ENCODE data around the gene GALK2.

The GALK2 gene

GRCh38 chr15:49236869-49237268 lies 66.8 kb downstream of the GALK2 start:
- TF ChIP-seq, protein P1, sequence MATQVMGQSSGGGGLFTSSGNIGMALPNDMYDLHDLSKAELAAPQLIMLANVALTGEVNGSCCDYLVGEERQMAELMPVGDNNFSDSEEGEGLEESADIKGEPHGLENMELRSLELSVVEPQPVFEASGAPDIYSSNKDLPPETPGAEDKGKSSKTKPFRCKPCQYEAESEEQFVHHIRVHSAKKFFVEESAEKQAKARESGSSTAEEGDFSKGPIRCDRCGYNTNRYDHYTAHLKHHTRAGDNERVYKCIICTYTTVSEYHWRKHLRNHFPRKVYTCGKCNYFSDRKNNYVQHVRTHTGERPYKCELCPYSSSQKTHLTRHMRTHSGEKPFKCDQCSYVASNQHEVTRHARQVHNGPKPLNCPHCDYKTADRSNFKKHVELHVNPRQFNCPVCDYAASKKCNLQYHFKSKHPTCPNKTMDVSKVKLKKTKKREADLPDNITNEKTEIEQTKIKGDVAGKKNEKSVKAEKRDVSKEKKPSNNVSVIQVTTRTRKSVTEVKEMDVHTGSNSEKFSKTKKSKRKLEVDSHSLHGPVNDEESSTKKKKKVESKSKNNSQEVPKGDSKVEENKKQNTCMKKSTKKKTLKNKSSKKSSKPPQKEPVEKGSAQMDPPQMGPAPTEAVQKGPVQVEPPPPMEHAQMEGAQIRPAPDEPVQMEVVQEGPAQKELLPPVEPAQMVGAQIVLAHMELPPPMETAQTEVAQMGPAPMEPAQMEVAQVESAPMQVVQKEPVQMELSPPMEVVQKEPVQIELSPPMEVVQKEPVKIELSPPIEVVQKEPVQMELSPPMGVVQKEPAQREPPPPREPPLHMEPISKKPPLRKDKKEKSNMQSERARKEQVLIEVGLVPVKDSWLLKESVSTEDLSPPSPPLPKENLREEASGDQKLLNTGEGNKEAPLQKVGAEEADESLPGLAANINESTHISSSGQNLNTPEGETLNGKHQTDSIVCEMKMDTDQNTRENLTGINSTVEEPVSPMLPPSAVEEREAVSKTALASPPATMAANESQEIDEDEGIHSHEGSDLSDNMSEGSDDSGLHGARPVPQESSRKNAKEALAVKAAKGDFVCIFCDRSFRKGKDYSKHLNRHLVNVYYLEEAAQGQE (IDR thresholded peaks at IDR 0.05; ENCODE audit: insufficient read depth in 1 of 2, low read depth in 2 of 2, low read length in 2 of 2): no peak
- TF ChIP-seq SIN3A (IDR thresholded peaks at IDR 0.05; ENCODE audit: borderline replicate concordance, insufficient read depth, low read length): no peak
- no peak for TF ChIP-seq POLR2AphosphoS5 (IDR thresholded peaks at IDR 0.05; ENCODE audit: low read depth, low read length)
- TF ChIP-seq TAF1 (IDR thresholded peaks at IDR 0.05; ENCODE audit: borderline replicate concordance, insufficient read depth, low read length): no peak
- no peak for TF ChIP-seq FOXP2 (optimal IDR thresholded peaks at IDR 0.05; ENCODE audit: borderline replicate concordance, extremely low read depth, extremely low read length, insufficient read depth)

- TF ChIP-seq SIN3A (IDR thresholded peaks at IDR 0.05; ENCODE audit: borderline replicate concordance, insufficient read depth, low read length) (no peak), FOXP2 (optimal IDR thresholded peaks at IDR 0.05; ENCODE audit: borderline replicate concordance, extremely low read depth, extremely low read length, insufficient read depth) (no peak)
These were observed 68.3 kb downstream of the GALK2 start for GRCh38 chr15:49238342-49238741.

- TF ChIP-seq TAF1 (IDR thresholded peaks at IDR 0.05; ENCODE audit: borderline replicate concordance, insufficient read depth, low read length) (no peak), FOXP2 (optimal IDR thresholded peaks at IDR 0.05; ENCODE audit: borderline replicate concordance, extremely low read depth, extremely low read length, insufficient read depth) (no peak), POLR2AphosphoS5 (IDR thresholded peaks at IDR 0.05; ENCODE audit: low read depth, low read length) (no peak), SIN3A (IDR thresholded peaks at IDR 0.05; ENCODE audit: borderline replicate concordance, insufficient read depth, low read length) (no peak)
- TF ChIP-seq, protein P1 (IDR thresholded peaks at IDR 0.05; ENCODE audit: insufficient read depth in 1 of 2, low read depth in 2 of 2, low read length in 2 of 2): no peak
These were observed 69.1 kb downstream of the GALK2 start for GRCh38 chr15:49239105-49239504.

GRCh38 chr15:49242820-49243219 lies 72.8 kb downstream of the GALK2 start:
- TF ChIP-seq TAF1 (IDR thresholded peaks at IDR 0.05; ENCODE audit: borderline replicate concordance, insufficient read depth, low read length) (no peak), SIN3A (IDR thresholded peaks at IDR 0.05; ENCODE audit: borderline replicate concordance, insufficient read depth, low read length) (no peak), POLR2AphosphoS5 (IDR thresholded peaks at IDR 0.05; ENCODE audit: low read depth, low read length) (no peak), FOXP2 (optimal IDR thresholded peaks at IDR 0.05; ENCODE audit: borderline replicate concordance, extremely low read depth, extremely low read length, insufficient read depth) (no peak)
- TF ChIP-seq, protein P1 (IDR thresholded peaks at IDR 0.05; ENCODE audit: insufficient read depth in 1 of 2, low read depth in 2 of 2, low read length in 2 of 2): no peak

GRCh38 chr15:49247556-49248110 lies 77.6 kb downstream of the GALK2 start:
- no peak for TF ChIP-seq SIN3A (IDR thresholded peaks at IDR 0.05; ENCODE audit: borderline replicate concordance, insufficient read depth, low read length)
- TF ChIP-seq, protein P1 (IDR thresholded peaks at IDR 0.05; ENCODE audit: insufficient read depth in 1 of 2, low read depth in 2 of 2, low read length in 2 of 2): no peak
- no peak for TF ChIP-seq TAF1 (IDR thresholded peaks at IDR 0.05; ENCODE audit: borderline replicate concordance, insufficient read depth, low read length)
- TF ChIP-seq POLR2AphosphoS5 (IDR thresholded peaks at IDR 0.05; ENCODE audit: low read depth, low read length): no peak
- no peak for TF ChIP-seq FOXP2 (optimal IDR thresholded peaks at IDR 0.05; ENCODE audit: borderline replicate concordance, extremely low read depth, extremely low read length, insufficient read depth)
